HepG2 (cell line): ENCODE measurements around the gene ARHGEF38. TPM values are rescaled to one million over a fixed set of nuclear protein-coding genes. Genes with fewer than 3 reads are reported as not detected.

Experiments used
- EHMT2 ChIP-seq: fragments of 200-600 bp; sonication (generic); IDR thresholded peaks from 2 replicates; pipeline ENCODE4 v1.7.0; 2017; ENCODE audit warnings: antibody characterized with exemption, low read depth, low read length, borderline replicate concordance
- ELK4 ChIP-seq: sonication (generic); formaldehyde crosslinking; IDR thresholded peaks from 2 replicates; pipeline ENCODE4 v1.9.0; 2021; ENCODE audit warnings: missing genetic modification reagents, borderline replicate concordance
- HOXA9 ChIP-seq: sonication (generic); formaldehyde crosslinking; IDR thresholded peaks from 2 replicates; pipeline ENCODE4 v1.8.1; 2022; ENCODE audit warnings: missing genetic modification reagents, mild to moderate bottlenecking, moderate library complexity, borderline replicate concordance
- IKZF1 ChIP-seq: fragments of 450-650 bp; IDR thresholded peaks from 2 replicates; pipeline ENCODE4 v1.7.1; 2016
- NR2F6 ChIP-seq, 2 experiments: IDR thresholded peaks; 2 replicates each; pipeline ENCODE4 v1.6.1; 2016; ENCODE audit warnings: antibody characterized with exemption in 1 of 2, mild to moderate bottlenecking in 1 of 2
- PAF1 ChIP-seq: IDR thresholded peaks from 2 replicates; pipeline ENCODE4 v1.6.1; 2016; ENCODE audit warnings: missing genetic modification reagents, missing compliant biosample characterization
- RFX5 ChIP-seq: IDR thresholded peaks from 2 replicates; pipeline ENCODE4 v1.6.1; 2011; ENCODE audit warnings: low read depth, low read length, improper control_type of control experiment
- RXRB ChIP-seq: IDR thresholded peaks from 2 replicates; pipeline ENCODE4 v1.6.1; 2016; ENCODE audit warnings: borderline replicate concordance, missing genetic modification reagents, missing compliant biosample characterization
- SKI ChIP-seq: fragments of 450-650 bp; IDR thresholded peaks from one replicate; pipeline ENCODE4 v1.6.1; 2018; ENCODE audit warnings: mild to moderate bottlenecking; ENCODE audit not compliant: partially characterized antibody
- SUZ12 ChIP-seq: fragments of 150-350 bp; IDR thresholded peaks from 2 replicates; pipeline ENCODE4 v1.6.1; 2014; ENCODE audit warnings: low read depth, low read length
- ZBTB33 ChIP-seq: sonication (generic); formaldehyde crosslinking; IDR thresholded peaks from 2 replicates; pipeline ENCODE4 v1.4.0; 2020; ENCODE audit warnings: missing genetic modification reagents
- ZFP36 ChIP-seq: fragments of 150-350 bp; IDR thresholded peaks from 2 replicates; pipeline ENCODE4 v1.6.1; 2018; ENCODE audit warnings: borderline replicate concordance, low read length, low read depth; ENCODE audit not compliant: partially characterized antibody
- ZNF337 ChIP-seq: sonication (generic); formaldehyde crosslinking; IDR thresholded peaks from 2 replicates; pipeline ENCODE4 v1.5.1; 2020; ENCODE audit warnings: missing genetic modification reagents, low read depth, mild to moderate bottlenecking, borderline replicate concordance
- ZNF451 ChIP-seq: sonication (generic); formaldehyde crosslinking; IDR thresholded peaks from 2 replicates; pipeline ENCODE4 v1.5.0; 2020; ENCODE audit warnings: mild to moderate bottlenecking, missing genetic modification reagents
- ZNF512B ChIP-seq: sonication (generic); formaldehyde crosslinking; IDR thresholded peaks from 2 replicates; pipeline ENCODE4 v1.5.1; 2020; ENCODE audit warnings: missing genetic modification reagents, mild to moderate bottlenecking, borderline replicate concordance
- ZNF660 ChIP-seq: sonication (generic); formaldehyde crosslinking; IDR thresholded peaks from 2 replicates; pipeline ENCODE4 v1.5.1; 2020; ENCODE audit warnings: mild to moderate bottlenecking, low read depth, missing genetic modification reagents, borderline replicate concordance
- ZNF816 ChIP-seq: sonication (generic); formaldehyde crosslinking; IDR thresholded peaks from 2 replicates; pipeline ENCODE4 v1.8.0; 2022; ENCODE audit warnings: missing genetic modification reagents, mild to moderate bottlenecking, borderline replicate concordance
- polyA plus RNA-seq, 8 experiments: library from polyadenylated mRNA; depleted of rRNA in 3 of 8; stranded (reverse) in 7 of 8; unstranded in 1 of 8; fragments of >200 nt; fragmentation: Illumina TruSeq in 4 of 8; extraction: Trizol in 4 of 8; gene quantifications; 2 replicates each; pipeline versions ENCODE4 v1.2.1 to v1.2.3, GENCODE V29; 2011 to 2016; ENCODE audit warnings: low read depth in 4 of 8, missing spikeins in 1 of 8, mixed read lengths in 1 of 8; ENCODE audit not compliant: insufficient read depth in 1 of 8
- total RNA-seq, 5 experiments: library from RNA; depleted of rRNA; stranded (reverse); fragments of >200 nt; fragmentation: Illumina TruSeq; extraction: Trizol; gene quantifications; 2 replicates each; pipeline ENCODE4 v1.2.3, GENCODE V29; 2016; ENCODE audit warnings: low read depth in 1 of 5
- TF ChIP-seq, protein P1 (sequence below): sonication (generic); formaldehyde crosslinking; conservative IDR thresholded peaks from 2 replicates; pipeline ENCODE4 v1.4.0; 2020; ENCODE audit warnings: mild to moderate bottlenecking, missing genetic modification reagents, moderate library complexity

Gene ARHGEF38
- total and polyA plus RNA-seq, 2 of the 13 experiments (the other 11 are each of a cell fraction or from before 2014, with no cell fraction given): not detected

GRCh38 chr4:105708181-105709080 is 156.0 kb downstream of the ARHGEF38 start, which contains the start of the genes GSTCD and INTS12 (continued):
- TF ChIP-seq ZFP36: peak; percentile 44
- TF ChIP-seq IKZF1: no peak
- TF ChIP-seq, protein P1, sequence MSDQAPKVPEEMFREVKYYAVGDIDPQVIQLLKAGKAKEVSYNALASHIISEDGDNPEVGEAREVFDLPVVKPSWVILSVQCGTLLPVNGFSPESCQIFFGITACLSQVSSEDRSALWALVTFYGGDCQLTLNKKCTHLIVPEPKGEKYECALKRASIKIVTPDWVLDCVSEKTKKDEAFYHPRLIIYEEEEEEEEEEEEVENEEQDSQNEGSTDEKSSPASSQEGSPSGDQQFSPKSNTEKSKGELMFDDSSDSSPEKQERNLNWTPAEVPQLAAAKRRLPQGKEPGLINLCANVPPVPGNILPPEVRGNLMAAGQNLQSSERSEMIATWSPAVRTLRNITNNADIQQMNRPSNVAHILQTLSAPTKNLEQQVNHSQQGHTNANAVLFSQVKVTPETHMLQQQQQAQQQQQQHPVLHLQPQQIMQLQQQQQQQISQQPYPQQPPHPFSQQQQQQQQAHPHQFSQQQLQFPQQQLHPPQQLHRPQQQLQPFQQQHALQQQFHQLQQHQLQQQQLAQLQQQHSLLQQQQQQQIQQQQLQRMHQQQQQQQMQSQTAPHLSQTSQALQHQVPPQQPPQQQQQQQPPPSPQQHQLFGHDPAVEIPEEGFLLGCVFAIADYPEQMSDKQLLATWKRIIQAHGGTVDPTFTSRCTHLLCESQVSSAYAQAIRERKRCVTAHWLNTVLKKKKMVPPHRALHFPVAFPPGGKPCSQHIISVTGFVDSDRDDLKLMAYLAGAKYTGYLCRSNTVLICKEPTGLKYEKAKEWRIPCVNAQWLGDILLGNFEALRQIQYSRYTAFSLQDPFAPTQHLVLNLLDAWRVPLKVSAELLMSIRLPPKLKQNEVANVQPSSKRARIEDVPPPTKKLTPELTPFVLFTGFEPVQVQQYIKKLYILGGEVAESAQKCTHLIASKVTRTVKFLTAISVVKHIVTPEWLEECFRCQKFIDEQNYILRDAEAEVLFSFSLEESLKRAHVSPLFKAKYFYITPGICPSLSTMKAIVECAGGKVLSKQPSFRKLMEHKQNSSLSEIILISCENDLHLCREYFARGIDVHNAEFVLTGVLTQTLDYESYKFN (CRISPR knock-in tag): peak; percentile 78
- peak; percentile 62; the same call in 1 of the 2 replicates for TF ChIP-seq RFX5
- peak; percentile 87 for TF ChIP-seq ZBTB33
- peak; percentile 32 for TF ChIP-seq NR2F6 (IDR thresholded peaks at IDR 0.05)
- peak; percentile 69; the same call in 1 of the 2 replicates for TF ChIP-seq NR2F6 (CRISPR knock-in tag; IDR thresholded peaks at IDR 0.05)
- no peak; the same call in 1 of the 2 replicates for TF ChIP-seq EHMT2
- 0 out of 2 replicates have a peak, but pooled peaks have one; percentile 50 for TF ChIP-seq ZNF451 (CRISPR knock-in tag)
- no peak for TF ChIP-seq PAF1 (CRISPR knock-in tag)
- TF ChIP-seq ZNF512B (CRISPR knock-in tag): peak; percentile 14; the same call in 1 of the 2 replicates
- TF ChIP-seq SUZ12: no peak
- TF ChIP-seq SKI: peak; percentile 77
- TF ChIP-seq HOXA9 (CRISPR knock-in tag): peak; percentile 97
- peak; percentile 82; the same call in 1 of the 2 replicates for TF ChIP-seq ZNF660 (CRISPR knock-in tag)
- TF ChIP-seq ZNF337 (CRISPR knock-in tag): peak; percentile 88; the same call in 1 of the 2 replicates
- peak; percentile 97 for TF ChIP-seq ZNF816 (CRISPR knock-in tag)
- peak; percentile 91 for TF ChIP-seq RXRB (CRISPR knock-in tag)
- TF ChIP-seq ELK4: no peak; the same call in 1 of the 2 replicates
